Ammon's horn (tissue), 1 donor: ENCODE measurements around the gene SGTA.
"Not testable (repeated sequence)": the region's sequence is repeated elsewhere in the genome, so short reads cannot be mapped to it uniquely, and the experiment has no call there.

Experiments
- DNase-seq: peaks from one replicate; pipeline ENCODE4 v3.0.0-alpha.2; 2016; ENCODE audit warnings: low spot score

Gene SGTA

GRCh38 chr19:2793126-2793525 is 10.1 kb upstream of the SGTA start:
- no peak for DNase-seq

GRCh38 chr19:2792666-2793065 is 9.6 kb upstream of the SGTA start:
- DNase-seq, result not testable (repeated sequence)

DNA sequence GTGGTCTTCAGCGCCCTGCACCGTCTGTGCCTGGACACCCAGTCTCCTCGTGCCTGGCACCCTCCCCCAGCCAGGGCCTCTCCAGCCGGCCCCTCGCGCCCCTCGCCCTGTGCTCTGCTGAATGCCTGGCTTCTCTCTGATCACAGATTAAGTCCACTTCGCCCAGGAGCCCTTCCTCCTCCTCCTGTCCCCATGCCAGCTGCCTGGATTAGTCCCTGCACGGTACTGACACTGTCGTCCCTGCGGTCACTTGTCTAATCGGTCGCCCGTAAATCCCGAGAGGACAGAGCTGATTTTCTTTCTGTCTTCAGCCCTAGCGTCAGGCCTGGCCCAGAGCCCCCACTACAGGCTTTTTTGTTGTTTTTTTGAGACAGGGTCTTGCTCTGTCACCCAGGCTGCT is 8.8 kb upstream of the SGTA start:
- no peak for DNase-seq

DNA sequence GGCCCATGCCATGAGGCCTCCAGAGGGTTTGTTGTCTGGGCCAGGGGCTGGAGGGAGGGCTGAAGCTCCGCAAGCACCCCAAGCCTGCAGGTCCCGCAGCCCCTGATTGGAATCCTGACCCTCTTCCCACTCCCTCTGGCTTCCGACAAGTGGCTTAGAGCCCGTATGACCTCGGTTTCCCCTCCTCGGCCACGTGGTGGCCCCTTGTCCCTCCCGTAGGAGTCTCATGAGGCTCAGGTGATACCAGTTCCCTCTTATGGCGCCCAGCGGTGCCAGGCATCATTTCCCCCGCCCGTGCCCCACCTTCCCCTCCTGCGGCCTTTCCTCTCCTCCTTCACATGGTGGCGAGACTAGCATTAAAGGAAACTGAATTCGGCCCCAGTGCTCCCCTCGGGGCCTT is 8.4 kb upstream of the SGTA start:
- no peak for DNase-seq

GRCh38 chr19:2790557-2791271 is 7.6 kb upstream of the SGTA start:
- DNase-seq, result no peak

DNA sequence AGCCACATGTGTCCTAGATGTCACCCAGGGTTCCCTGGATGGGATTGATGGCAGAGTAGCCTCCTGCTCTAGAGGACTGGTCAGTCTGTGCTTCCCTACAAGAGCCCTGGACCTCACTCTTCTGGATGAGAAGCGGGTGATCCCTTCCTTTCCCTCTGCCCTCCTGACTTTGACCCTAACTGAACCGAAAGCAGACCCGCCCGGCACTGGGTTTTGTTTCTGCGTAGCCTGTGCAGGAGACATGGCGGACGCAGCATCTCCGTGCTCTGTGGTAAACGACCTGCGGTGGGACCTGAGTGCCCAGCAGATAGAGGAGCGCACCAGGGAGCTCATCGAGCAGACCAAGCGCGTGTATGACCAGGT is 7.1 kb upstream of the SGTA start:
- no peak for DNase-seq

- no peak for DNase-seq
These were observed 5.2 kb upstream of the SGTA start for GRCh38 chr19:2788237-2788636.

GRCh38 chr19:2787115-2787514 is 4.0 kb upstream of the SGTA start:
- no peak for DNase-seq

DNA sequence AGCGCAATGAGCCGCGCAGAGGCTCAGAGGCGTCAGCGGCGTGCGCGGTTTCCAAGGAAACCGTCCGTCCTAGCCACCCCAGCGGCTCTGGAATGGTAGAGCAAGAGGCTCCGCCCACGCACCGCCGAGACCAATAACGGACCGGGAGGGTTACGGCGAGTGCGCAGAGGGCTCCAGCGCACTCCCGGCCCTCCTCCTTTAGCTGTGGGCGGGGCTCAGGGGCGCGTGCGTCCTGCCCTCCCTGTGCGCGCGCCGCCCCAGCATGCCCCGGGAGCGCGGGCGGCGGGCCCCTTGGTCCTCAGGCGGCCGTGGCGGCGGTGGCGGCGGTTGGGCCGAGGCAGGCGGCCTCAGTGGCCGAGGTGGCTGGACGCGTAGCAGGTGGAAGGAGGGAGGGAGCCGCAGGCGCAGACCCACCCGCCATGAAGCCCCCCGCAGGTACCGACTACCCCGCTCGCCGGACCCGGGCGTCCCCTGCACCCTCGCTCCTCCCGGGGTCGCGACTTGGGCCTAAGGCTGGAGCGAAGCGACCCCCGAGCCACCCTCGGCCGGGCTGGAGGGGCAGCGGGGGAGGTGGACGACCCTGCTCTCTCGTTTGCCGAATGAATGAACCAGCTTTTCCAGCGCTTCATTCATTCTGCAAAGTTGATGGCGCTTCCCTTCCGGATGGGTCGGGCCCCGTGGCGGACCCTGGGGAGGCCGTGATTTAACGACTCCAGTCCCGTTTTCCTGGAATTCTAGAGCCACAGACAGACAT is 2.3 kb upstream of the SGTA start, which contains the start of gene THOP1:
THOP1 (plus strand) TSS at position 260 of the 754 bp plus-strand sequence; CDS start at position 420, 160 bp downstream.
- peak; percentile 100 for DNase-seq

- DNase-seq, result no peak
These were observed 690 bp upstream of the SGTA start for GRCh38 chr19:2783781-2784145.

DNA sequence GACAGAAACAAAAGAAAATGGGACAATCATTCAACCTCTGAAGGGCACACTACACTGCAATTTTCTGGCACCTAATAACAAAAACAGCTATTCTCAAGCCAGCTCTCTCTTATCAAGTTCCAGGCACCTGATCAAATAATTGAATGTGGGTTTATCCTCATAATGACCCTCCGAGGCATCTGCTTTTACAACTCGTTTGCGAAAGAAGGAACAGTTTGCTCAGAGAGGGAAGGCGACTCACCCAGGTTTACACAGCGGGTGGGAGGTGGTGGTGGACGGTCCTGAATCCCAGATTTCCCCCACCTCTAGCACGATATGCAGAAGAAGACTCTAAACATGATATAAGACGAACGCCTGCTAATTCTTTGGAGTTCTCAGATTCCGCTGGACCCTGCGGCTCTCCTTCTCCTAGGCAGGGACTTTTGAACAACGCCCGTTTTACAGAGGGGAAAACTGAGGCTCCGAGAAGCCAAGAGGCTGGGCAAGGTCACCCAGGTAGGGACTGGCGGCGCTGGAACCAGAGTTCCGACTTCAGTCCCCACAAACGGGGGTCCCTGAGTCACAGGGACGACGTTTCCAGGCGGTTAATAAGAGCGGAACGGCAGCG is 641 bp downstream of the SGTA start:
- DNase-seq, result no peak

GRCh38 chr19:2780284-2780683 is 2.8 kb downstream of the SGTA start:
- DNase-seq, result no peak

- peak; percentile 77 for DNase-seq
These were observed 3.8 kb downstream of the SGTA start for GRCh38 chr19:2779121-2779740.

DNA sequence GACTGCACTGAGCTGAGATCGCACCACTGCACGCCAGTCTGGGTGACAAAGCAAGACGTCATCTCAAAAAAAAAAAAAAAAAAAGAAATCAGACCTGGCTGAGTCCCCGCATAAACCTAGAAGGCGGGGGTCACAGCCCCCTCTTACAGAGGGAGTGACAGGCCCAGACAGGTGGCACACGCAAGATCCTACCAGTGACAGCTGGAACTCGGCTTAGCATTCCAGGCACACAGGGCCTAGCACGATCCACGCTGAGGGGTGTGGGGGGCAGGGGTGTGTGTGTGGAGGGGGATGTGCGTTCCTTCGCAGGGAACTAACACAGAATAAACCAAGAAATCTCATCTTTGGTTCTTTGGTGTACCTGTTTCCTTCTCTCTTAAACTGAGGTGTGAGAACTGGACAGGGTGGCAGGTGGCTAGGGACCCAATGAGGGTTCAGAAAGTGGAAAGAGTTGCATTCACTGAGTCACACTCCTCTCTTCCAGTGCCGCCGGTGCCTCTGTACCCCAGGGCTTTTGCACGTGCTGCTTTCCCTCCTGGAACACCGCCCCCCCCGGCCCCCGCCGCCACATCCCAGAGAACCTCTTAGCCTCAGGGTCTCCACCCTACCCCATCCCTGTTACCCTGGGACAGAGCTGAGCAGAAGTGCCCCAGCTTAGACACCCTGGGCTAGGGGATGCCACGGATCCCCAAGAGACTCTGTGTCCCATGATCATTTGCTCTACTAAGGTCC is 5.0 kb downstream of the SGTA start:
- no peak for DNase-seq

- peak; percentile 58 for DNase-seq
These were observed 7.3 kb downstream of the SGTA start for GRCh38 chr19:2775556-2776430.

DNA sequence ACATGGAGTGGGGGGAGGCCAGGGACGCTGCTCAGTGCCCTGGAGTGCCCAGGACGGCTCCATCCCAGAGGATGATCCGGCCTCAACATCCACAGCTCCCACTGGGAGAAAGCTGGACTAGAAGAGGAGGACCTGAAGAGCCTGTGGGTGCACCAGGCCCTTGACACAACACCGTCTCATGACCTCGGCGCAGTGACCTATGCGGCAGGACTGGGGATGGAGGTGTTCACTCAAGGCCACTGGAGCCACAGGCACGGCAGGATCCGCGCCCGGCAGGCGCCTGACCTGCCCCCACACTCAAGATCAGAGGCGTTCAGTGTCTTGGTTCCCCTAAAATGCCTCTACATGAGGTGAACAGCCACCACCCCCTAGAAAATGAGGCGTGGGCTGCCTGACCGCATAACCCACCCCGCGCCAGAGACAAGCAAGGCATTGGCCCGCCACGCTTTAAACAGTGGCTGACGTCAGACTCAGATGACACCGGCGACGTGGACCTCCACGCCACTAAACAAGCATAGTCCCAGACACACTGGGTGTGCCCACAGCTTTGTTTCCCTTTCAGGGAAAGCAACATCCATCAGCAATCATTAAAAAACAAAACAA is 8.0 kb downstream of the SGTA start:
- DNase-seq, result peak; percentile 39

- no peak for DNase-seq
These were observed 8.9 kb downstream of the SGTA start for GRCh38 chr19:2774083-2774679.

DNA sequence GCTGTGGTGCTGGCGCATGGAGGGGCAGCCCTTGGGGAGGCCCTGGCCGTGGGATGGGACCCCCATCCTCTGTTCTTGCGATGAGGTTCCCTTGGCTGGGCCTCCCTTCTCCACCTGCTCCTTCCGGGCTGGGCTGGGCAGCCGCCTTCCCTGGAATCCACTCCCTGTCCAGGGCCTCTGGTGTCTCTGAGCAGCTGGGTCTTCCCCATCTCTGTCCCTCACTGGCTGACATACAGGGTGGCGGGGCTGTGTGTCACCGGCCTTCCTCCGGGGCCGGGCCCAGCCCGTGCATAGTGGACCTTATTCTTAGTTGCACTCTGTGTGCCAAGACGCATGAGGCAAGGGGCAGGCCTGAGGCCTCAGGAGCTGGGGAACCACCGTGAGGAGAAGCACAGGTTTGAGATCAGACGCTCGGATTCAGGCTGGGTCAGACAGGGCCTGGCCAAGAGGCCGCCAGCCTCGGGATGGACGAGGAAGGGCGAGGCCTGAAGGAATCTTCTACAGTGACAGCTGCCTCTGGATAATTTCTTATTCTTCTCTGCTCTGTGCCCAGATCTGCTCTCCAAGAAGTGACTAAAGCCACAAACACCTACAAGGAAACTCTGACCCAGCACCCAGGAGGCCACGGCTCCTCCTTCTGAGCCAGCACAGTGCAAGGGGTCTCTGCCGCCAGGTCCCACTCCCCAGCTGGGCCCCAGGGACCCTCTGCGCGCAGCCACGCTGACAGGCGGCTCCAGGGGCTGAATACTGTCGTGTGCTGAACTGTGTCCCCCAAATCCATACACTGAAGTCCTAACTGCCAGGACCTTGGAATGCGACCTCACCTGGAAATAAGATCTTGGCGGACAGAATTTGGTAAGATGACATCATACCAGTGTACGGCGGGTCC is 11.0 kb downstream of the SGTA start:
- DNase-seq, result no peak
